Measurements from ENCODE around the gene GET3.

- TF ChIP-seq CTCF (IDR thresholded peaks at IDR 0.05; ENCODE audit: low read depth, low read length, poor library complexity, severe bottlenecking), result no peak
- TF ChIP-seq EZH2phosphoT487 (IDR thresholded peaks at IDR 0.05; ENCODE audit: borderline replicate concordance, low read length), result no peak
Observed at GRCh38 chr19:12772323-12772722, 35.0 kb downstream of the GET3 start.

Data from DOHH2 (cell line).